Small intestine (tissue), 16 donors: ENCODE results near the gene MTFR1L. TPM values are rescaled to one million over a fixed set of nuclear protein-coding genes. Genes with fewer than 3 reads are reported as not detected.
A peak's percentile ranks its signal among the peaks of the same experiment; 100 is the strongest.

Experiments used
- DNase-seq, 2 donors: peaks; one replicate each; pipeline versions ENCODE4 v3.0.0 to v3.0.0-alpha.2; 2013
- FAIRE-seq: peaks from 2 replicates; lab custom pipeline; 2012; peaks lifted over from hg19 to GRCh38; lab: Jason Lieb, UNC
- H3K27ac ChIP-seq, 3 donors: one replicate each; pipeline ENCODE4 v1.5.1; 2013; ENCODE audit warnings: low read length in 2 of 3, mild to moderate bottlenecking in 2 of 3, control low read depth in 1 of 3, inconsistent platforms in 1 of 3, low read depth in 1 of 3, moderate library complexity in 1 of 3
- H3K27me3 ChIP-seq, 3 donors: one replicate each; pipeline ENCODE4 v1.6.1; 2013; ENCODE audit warnings: low read length in 3 of 3, inconsistent platforms in 1 of 3; ENCODE audit not compliant: control insufficient read depth in 3 of 3, insufficient read depth in 3 of 3
- H3K36me3 ChIP-seq, 3 donors: one replicate each; pipeline ENCODE4 v1.6.1; 2013; ENCODE audit warnings: low read length in 3 of 3, inconsistent platforms in 1 of 3, low read depth in 1 of 3, mild to moderate bottlenecking in 1 of 3, moderate library complexity in 1 of 3; ENCODE audit not compliant: control insufficient read depth in 3 of 3, insufficient read depth in 2 of 3
- H3K4me1 ChIP-seq, 3 donors: one replicate each; pipeline ENCODE4 v1.6.1; 2013; ENCODE audit warnings: low read length in 2 of 3, inconsistent platforms in 1 of 3, low read depth in 1 of 3, mild to moderate bottlenecking in 1 of 3, moderate library complexity in 1 of 3; ENCODE audit not compliant: control insufficient read depth in 3 of 3, insufficient read depth in 2 of 3
- H3K4me3 ChIP-seq, 3 donors: one replicate each; pipeline ENCODE4 v1.5.1; 2013; ENCODE audit warnings: low read length in 3 of 3, control low read depth in 1 of 3, inconsistent platforms in 1 of 3, low read depth in 1 of 3, mild to moderate bottlenecking in 1 of 3, moderate library complexity in 1 of 3
- H3K9me3 ChIP-seq, 2 donors: one replicate each; pipeline ENCODE4 v1.6.1; 2013; ENCODE audit warnings: low read depth in 1 of 2, low read length in 1 of 2; ENCODE audit not compliant: control insufficient read depth in 2 of 2, insufficient read depth in 1 of 2
- WGBS, 3 donors: extraction: QIAGEN DNeasy Blood & Tissue Kit; methylation state at CpG; one replicate each; pipeline ENCODE4 v1.1.7; 2013; 5-methylcytosine and 5-hydroxymethylcytosine counted together
- long read RNA-seq, 10 donors: transcript quantifications; one replicate each; lab custom pipeline, GENCODE V29; 2026
- polyA plus RNA-seq, 4 donors: library from polyadenylated mRNA; stranded (reverse) in 3 of 4; unstranded in 1 of 4; fragments of 200-250 nt in 3 of 4; fragments of 120-200 nt in 1 of 4; gene quantifications; one replicate each; pipeline versions ENCODE4 v1.2.1 to v1.2.3, GENCODE V29; 2013
- donor health status: healthy with polysubstance abuse.
- donor health status: control.
- donor health status: control.
- donor health status: Bipolar disorder and iron deficiency.
- donor health status: healthy.

MTFR1L gene
- 100 to 1,000 TPM in 1 of 4 donors, 10 to 100 TPM in 3; 37.7 to 181 (median 78.5) TPM for polyA plus RNA-seq
- long read RNA-seq, donor 1, result 0 reads
- long read RNA-seq, donor 2, partial matches to known transcripts, result 0 of 5 reads
- long read RNA-seq, donor 2, other reads (novel, unspliced or antisense), result 0 of 5 reads
- long read RNA-seq, donor 3, partial matches to known transcripts, result 9 of 12 reads
- long read RNA-seq, donor 3, other reads (novel, unspliced or antisense), result 0 of 12 reads
- long read RNA-seq, donor 4, result 0 reads
- long read RNA-seq, donor 5, partial matches to known transcripts, result 0 of 2 reads
- long read RNA-seq, donor 5, other reads (novel, unspliced or antisense), result 0 of 2 reads
- long read RNA-seq, donor 6, transcript MTFR1L-203 (7 exons, 2,004 nt), result major isoform, 5 of 10 reads
- long read RNA-seq, donor 6, partial matches to known transcripts, result 0 of 10 reads
- long read RNA-seq, donor 6, other reads (novel, unspliced or antisense), result 0 of 10 reads
- long read RNA-seq, donor 7, result 0 reads
- long read RNA-seq, donor 8, partial matches to known transcripts, result 0 of 1 reads
- long read RNA-seq, donor 8, other reads (novel, unspliced or antisense), result 0 of 1 reads
- long read RNA-seq, donor 9, partial matches to known transcripts, result 0 of 1 reads
- long read RNA-seq, donor 9, other reads (novel, unspliced or antisense), result 0 of 1 reads
- long read RNA-seq, donor 10, transcript MTFR1L-203 (7 exons, 2,004 nt), result major isoform, 9 of 15 reads
- long read RNA-seq, donor 10, partial matches to known transcripts, result 5 of 15 reads
- long read RNA-seq, donor 10, other reads (novel, unspliced or antisense), result 0 of 15 reads

GRCh38 chr1:25819491-25820246 is at the start of gene MTFR1L:
TSS of gene MTFR1L (plus strand) at chr1:25819954. CDS start at chr1:25823105, 3,151 bp downstream.
- peaks cover 0 to 31% (median 0%) of the 10 kb centered on the region in 3 donors for H3K4me1 ChIP-seq

DNA sequence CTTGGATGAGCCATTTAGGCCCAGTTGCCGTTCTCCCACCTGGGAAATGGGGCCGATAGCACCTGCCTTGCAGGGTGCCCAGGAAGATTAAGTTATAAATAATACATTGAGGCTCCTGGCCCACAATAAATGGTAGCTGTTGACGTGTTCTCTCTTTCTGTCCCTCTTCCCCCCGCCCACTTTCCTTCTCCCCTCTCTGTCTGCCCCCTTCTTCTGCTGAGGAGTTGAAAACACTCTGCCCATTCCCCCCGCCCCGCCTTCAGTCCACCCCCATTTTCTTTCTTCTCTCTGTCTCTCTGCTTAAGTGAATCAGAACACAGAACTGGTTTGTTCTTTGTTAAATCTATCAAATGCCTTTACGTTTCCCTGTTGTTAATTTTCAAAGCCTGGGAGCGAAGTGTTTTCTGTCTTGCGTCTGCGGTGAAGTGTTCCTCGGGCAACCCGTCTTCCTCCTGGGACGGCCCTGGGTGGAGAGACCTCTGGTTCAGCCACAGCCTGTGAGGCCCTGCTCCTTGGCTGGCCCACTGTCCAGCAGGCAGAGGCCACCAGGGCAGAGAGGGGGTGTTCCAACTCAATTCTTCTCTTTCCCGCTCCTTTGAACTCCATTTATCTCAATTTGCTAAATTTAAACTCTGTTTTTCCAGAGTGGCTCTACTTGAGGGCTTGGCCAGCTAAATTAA is 49.1 kb upstream of the MTFR1L start:
- no peak for DNase-seq
- no peak overlapping the region for H3K4me3 ChIP-seq
- peak overlapping the region in 1 of 3 donors; percentile 83 for H3K27ac ChIP-seq
- H3K4me1 ChIP-seq, result peaks cover 4 to 68% (median 6%) of the 10 kb centered on the region in 3 donors
- H3K27me3 ChIP-seq, result no peaks in the 10 kb centered on the region
- no peak for FAIRE-seq
- 43 to 60% (median 51%) methylated on average over 14 of the region's 14 CpGs for WGBS, 3 donors
- H3K36me3 ChIP-seq, result peaks cover 0 to 9% (median 0%) of the 10 kb centered on the region in 3 donors
- H3K9me3 ChIP-seq, result no peaks in the 10 kb centered on the region

More at GRCh38 chr1:25819491-25820246, at the start of gene MTFR1L:
- no peaks in the 10 kb centered on the region for H3K27me3 ChIP-seq
- no peak for FAIRE-seq
- WGBS, 3 donors, result 0 to 1% (median 0%) methylated on average over 62 to 64 of the region's 64 CpGs
- H3K27ac ChIP-seq, result peak within 1 kb of the TSS; percentile 88 to 95 (median 93)
- H3K36me3 ChIP-seq, result peaks cover 0 to 50% (median 0%) of the 10 kb centered on the region in 3 donors
- H3K9me3 ChIP-seq, result no peaks in the 10 kb centered on the region
- DNase-seq, result peak; percentile 96
- H3K4me3 ChIP-seq, result peak within 1 kb of the TSS; percentile 77 to 87 (median 82)

- DNase-seq (peak; percentile 51 to 88), FAIRE-seq (no peak)
- peaks cover 0 to 11% (median 0%) of the 10 kb centered on the region in 3 donors for H3K36me3 ChIP-seq
- no peaks in the 10 kb centered on the region for H3K9me3 ChIP-seq
- H3K27me3 ChIP-seq, result no peaks in the 10 kb centered on the region
- H3K27ac ChIP-seq, result peak overlapping the region in 1 of 3 donors; percentile 83
- WGBS, 3 donors, result 26 to 45% (median 28%) methylated on average over 34 of the region's 34 CpGs
- H3K4me3 ChIP-seq, result peak overlapping the region in 1 of 3 donors; percentile 32
- H3K4me1 ChIP-seq, result peaks cover 4 to 69% (median 6%) of the 10 kb centered on the region in 3 donors
These were observed 48.3 kb upstream of the MTFR1L start for GRCh38 chr1:25771221-25772114.

DNA sequence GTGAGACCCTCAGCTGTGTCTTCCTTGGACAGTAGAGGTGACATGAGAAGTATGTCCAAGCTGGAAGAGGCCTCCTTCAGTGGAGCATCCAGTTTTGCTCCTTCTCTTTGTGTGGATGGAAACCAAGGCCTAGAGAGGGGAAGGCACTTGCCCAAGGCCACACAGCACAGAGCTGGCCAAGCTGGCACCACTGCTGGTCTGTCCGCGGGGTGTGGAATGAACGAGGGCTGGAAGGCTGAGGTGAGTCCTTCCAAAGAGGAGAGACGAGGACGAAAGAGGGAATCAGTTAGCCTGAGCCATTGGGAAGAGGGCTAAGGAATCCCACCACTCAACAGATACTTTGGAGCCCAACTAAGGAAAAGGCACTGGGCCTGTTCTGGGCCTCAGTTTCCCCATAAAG is 47.6 kb upstream of the MTFR1L start:
- peaks cover 4 to 71% (median 6%) of the 10 kb centered on the region in 3 donors for H3K4me1 ChIP-seq
- no peaks in the 10 kb centered on the region for H3K27me3 ChIP-seq
- H3K27ac ChIP-seq, result peak overlapping the region in 1 of 3 donors; percentile 83
- no peak for FAIRE-seq
- no peaks in the 10 kb centered on the region for H3K9me3 ChIP-seq
- DNase-seq, result no peak
- peak overlapping the region in 1 of 3 donors; percentile 32 for H3K4me3 ChIP-seq
- 81 to 95% (median 93%) methylated on average over 5 of the region's 5 CpGs for WGBS, 3 donors
- H3K36me3 ChIP-seq, result peaks cover 0 to 15% (median 0%) of the 10 kb centered on the region in 3 donors

GRCh38 chr1:25772692-25773245 is 47.0 kb upstream of the MTFR1L start:
- FAIRE-seq (no peak), DNase-seq (no peak)
- H3K4me3 ChIP-seq, result peak overlapping the region in 1 of 3 donors; percentile 32
- H3K27ac ChIP-seq, result peak overlapping the region in 1 of 3 donors; percentile 83
- 87 to 95% (median 90%) methylated on average over 5 of the region's 5 CpGs for WGBS, 3 donors
- no peaks in the 10 kb centered on the region for H3K9me3 ChIP-seq
- H3K36me3 ChIP-seq, result peaks cover 0 to 20% (median 0%) of the 10 kb centered on the region in 3 donors
- peaks cover 4 to 75% (median 6%) of the 10 kb centered on the region in 3 donors for H3K4me1 ChIP-seq
- no peaks in the 10 kb centered on the region for H3K27me3 ChIP-seq

DNA sequence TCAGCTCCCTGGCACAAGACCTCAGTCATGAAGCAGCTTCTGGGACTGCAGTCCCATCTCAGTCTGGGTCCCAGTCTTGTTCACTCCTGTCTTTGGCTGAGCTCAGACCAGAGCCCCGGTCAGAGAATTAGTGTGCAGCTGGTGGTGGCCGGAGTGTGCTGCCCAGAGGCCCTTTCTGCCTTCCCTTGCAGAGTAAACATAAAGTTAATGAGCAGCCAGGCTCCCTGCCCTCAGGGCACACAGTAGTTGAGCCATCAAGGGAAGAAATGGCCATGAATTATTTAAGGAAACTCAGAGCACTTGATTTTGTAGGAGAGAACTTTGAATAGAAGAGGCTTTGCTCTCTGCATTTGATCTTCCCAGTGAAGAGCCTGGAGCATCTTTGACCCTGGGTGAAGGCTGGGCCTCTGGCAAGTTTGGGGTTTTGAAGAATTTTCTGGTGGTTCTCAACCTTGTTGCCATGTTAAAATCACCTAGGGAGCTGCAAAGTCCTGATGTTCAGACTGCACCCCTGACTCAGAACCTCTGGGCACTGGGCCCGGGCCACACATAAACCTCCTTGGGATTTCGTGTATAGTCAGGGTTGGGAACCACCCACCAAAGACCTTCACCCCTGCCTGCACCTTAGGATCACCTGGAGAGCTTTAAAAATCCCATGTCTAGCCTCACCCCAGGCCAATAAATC is 46.2 kb upstream of the MTFR1L start:
- Histone ChIP-seq H3K27ac (peak overlapping the region in 1 of 3 donors; percentile 83), H3K36me3 (peaks cover 0 to 28% (median 0%) of the 10 kb centered on the region in 3 donors), H3K9me3 (no peaks in the 10 kb centered on the region), H3K4me3 (peak overlapping the region in 1 of 3 donors; percentile 32), H3K27me3 (no peaks in the 10 kb centered on the region), H3K4me1 (peaks cover 4 to 75% (median 6%) of the 10 kb centered on the region in 3 donors)
- 22 to 69% (median 32%) methylated on average over 4 of the region's 4 CpGs for WGBS, 3 donors
- FAIRE-seq (no peak), DNase-seq (peak; percentile 42 to 69)
